Purkinje cell (primary cell): ENCODE data around the gene PSPH. TPM values are rescaled to one million over a fixed set of nuclear protein-coding genes. Genes with fewer than 3 reads are reported as not detected.

Experiments
- polyA plus RNA-seq: library from polyadenylated mRNA; unstranded; fragments of >200 nt; fragmentation: Nextera tagmentation; gene quantifications from 2 replicates; pipeline ENCODE4 v1.2.1, GENCODE V29; 2014

The PSPH gene
- 3.2 and 5.8 TPM in 2 replicates for polyA plus RNA-seq

DNA sequence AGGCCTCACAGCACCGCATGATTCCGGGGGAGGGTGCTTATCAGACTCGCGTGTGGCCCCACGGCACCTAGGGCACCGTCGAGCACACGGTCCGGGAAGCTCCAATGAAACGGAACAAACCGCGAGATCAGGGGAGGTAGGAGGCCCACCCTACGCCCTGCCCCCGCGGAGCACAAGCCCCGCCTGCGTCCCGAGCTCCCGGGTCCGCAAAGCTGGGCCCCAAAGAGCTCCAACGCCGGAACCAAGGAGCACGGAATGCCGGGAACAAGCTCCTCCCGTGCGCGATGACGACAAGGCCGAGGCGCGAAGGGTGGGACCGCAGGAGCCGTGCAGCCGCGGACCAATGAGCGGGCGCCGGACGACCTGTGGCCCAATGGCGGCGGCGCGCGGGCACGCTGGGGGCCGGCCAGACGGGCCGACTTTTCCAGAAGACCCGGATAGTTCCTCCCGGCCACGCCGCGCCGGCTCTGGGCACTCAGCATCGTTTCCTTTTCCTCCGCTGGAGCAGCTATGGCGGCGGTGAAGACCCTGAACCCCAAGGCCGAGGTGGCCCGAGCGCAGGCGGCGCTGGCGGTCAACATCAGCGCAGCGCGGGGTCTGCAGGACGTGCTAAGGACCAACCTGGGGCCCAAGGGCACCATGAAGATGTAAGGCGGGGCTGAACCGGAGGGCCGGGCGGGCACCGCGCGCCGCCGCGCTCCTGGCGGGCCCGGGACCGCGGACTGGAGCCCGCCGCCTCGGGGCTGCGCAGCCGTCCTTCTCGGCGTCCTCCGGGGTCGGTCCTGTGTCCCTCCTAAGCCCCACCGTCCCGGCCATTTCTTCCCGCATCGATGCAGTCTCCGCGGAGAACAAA, at the start of gene PSPH, which contains the start of gene CCT6A:
PSPH (minus strand) TSS at position 106 of the 853 bp plus-strand sequence. CDS start 30,232 bp downstream, outside the sequence.
CCT6A (plus strand) TSS at position 427 of the 853 bp plus-strand sequence; CDS start at position 511, 84 bp downstream.

DNA sequence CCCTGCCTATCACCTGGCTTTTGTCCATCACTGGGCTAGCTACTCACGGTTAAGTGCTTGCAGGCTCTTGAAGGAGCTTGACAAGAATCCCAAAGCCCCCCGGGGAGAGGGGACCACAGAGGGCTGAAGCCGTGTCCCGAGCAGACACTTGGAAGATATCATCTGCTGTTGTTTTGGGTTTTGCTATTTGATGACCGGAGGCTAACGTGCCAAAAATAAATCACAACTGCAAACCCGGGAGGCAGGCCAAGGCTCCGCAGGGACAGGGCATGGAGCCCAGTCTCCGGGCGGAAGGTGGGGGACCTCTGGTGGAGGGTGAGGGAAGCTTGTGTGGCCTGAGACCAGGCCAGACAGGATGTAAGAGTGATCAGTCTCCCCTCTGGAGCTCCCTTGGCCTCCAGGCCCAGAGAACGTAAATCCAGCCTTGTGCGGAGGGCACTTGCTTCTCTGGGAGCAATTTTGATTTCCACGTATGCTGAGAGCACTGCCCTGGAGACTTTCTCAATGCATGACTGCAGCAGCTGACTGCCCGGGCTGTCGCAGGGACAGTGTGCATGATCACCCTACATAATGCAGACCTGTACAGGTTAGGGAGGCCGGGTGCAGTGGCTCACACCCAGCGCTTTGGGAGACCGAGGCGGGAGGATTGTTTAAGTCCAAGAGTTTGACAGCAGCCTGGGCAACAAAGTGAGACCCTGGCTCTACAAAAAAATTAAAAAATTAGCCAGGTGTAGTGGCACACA, 41.7 kb upstream of the PSPH start, which contains the start of gene PHKG1:
PHKG1 (minus strand) TSS at position 164 of the 743 bp plus-strand sequence. CDS start 4,011 bp downstream, outside the sequence.

DNA sequence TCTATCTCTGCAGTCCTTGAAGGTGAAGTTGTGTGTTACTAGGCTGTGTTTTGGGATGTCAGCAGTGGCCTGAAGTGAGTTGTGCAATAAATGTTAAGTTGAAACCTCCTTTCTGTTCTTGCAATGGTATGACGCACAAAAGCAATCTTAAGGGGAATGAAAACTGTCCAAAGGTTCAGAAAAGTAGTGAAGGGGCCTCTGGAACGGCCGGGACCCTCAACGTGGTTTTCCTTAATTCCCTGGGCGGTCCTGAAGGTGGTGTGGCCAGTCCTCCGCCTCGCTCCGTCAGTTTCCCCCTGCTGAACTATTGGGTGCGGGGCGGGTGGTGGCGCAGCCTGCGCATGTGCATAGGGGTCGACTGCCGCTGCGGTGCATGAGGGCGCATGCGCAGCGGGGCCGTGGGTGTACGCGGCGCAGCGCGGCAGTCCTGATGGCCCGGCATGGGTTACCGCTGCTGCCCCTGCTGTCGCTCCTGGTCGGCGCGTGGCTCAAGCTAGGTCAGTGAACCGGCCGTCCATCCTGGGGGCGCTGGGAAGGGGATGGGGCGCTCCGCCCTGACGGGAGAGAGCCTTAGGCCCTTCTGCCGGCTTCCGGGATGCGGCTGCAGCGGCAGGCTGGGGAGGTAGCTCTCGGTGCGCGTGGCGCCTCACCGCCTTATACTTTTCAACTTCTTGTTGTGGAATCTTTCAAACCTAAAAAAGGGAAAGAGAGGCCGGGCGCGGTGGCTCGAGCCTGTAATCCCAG, 12.8 kb upstream of the PSPH start, which contains the start of gene SUMF2:
SUMF2 (plus strand) TSS at position 405 of the 744 bp plus-strand sequence; CDS start at position 431, 26 bp downstream.

DNA sequence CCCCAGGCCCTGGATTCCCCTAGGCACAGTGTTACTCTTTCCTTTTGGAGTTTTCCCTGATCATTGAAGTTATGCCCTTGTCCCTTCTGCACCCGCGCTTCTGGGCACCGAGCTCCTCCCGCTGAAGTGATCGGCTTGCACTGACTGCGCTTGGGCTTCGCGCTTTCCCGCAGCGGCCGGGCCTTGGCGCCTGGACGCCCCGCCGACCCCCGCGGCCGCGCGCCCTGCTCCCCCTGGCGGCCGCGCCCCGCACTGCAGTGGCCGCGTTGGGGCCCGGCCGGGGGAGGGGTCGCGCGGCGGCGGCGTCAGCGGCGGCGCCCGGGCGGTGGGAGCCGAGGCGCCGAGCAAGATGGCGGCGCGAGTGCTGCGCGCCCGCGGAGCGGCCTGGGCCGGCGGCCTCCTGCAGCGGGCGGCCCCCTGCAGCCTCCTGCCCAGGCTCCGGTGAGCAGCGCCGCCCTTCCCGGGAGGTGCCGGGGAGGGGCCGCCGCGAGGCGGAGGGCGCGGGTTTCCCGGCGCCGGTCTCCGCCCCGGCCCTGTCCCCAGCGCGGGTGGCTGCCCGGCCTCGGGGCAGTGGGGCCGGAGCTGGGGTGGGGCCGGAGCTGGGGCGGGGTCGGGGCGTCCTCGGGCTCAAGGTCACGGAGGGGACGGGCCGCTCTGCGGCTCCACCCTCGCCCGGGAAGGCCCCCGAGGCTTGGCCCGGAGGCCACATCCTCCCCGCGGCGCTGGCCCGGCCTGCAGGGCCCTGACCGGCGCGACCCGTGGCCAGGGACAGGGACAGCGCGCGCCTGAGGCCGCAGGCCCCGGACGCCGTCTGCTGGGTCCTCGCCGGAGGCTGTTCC, 86.8 kb downstream of the PSPH start, which contains the start of gene NIPSNAP2:
NIPSNAP2 (plus strand) TSS at position 325 of the 839 bp plus-strand sequence; CDS start at position 350, 25 bp downstream.

Other genes with a start within 250 kb of the PSPH start
- gene SEPTIN14, start 188.7 kb downstream of the PSPH start, polyA plus RNA-seq: not detected in 2 replicates
- gene ZNF713, start 164.0 kb downstream of the PSPH start, polyA plus RNA-seq: 0.34 and 1.2 TPM in 2 replicates
- gene MRPS17, start 99.6 kb downstream of the PSPH start, polyA plus RNA-seq: 80.3 and 85.6 TPM in 2 replicates
- gene NIPSNAP2, start 86.9 kb downstream of the PSPH start, polyA plus RNA-seq: 45.6 and 47.7 TPM in 2 replicates
- gene CCT6A, start 321 bp upstream of the PSPH start, polyA plus RNA-seq: 192 and 216 TPM in 2 replicates
- 40.1 and 48.1 TPM in 2 replicates for gene SUMF2, start 12.8 kb upstream of the PSPH start, polyA plus RNA-seq
- gene PHKG1, start 41.5 kb upstream of the PSPH start, polyA plus RNA-seq: 4.0 and 4.3 TPM in 2 replicates
- 338 and 445 TPM in 2 replicates for gene CHCHD2, start 55.0 kb upstream of the PSPH start, polyA plus RNA-seq
- 3.0 TPM in 1 of 2 replicates, not detected in the other for gene NUPR2, start 65.0 kb upstream of the PSPH start, polyA plus RNA-seq